GM13976 (cell line): Measurements from ENCODE around the gene COX6A1.

Experiments used
- DNase-seq: peaks from one replicate; pipeline ENCODE4 v3.0.0; 2012; ENCODE audit warnings: low spot score
- CTCF ChIP-seq: IDR thresholded peaks from 2 replicates; pipeline ENCODE4 v1.5.1; 2012; ENCODE audit warnings: borderline replicate concordance, mild to moderate bottlenecking; ENCODE audit not compliant: insufficient read depth; ENCODE audit errors: extremely low read depth, missing control alignments, control extremely low read depth
- in situ Hi-C: fragments of 300-500 bp; cut with MboI; formaldehyde crosslinking; loops from one replicate; pipeline ENCODE4 v1.12.0; 2022; ENCODE audit warnings: low sequenced_read_pairs, mixed read lengths, inconsistent platforms; ENCODE audit not compliant: unreplicated experiment

Gene COX6A1

GRCh38 chr12:120455302-120455701 is 17.4 kb downstream of the COX6A1 start:
- TF ChIP-seq CTCF: no peak
- in situ Hi-C loops: no loop called here
- DNase-seq: no peak

GRCh38 chr12:120457133-120457532 is 19.2 kb downstream of the COX6A1 start:
- DNase-seq: no peak
- TF ChIP-seq CTCF: no peak
- in situ Hi-C loops: no loop called here

GRCh38 chr12:120460157-120460556 is 22.2 kb downstream of the COX6A1 start:
- in situ Hi-C loops: no loop called here
- TF ChIP-seq CTCF: no peak
- DNase-seq: no peak

GRCh38 chr12:120462099-120462640 is 24.3 kb downstream of the COX6A1 start:
- no peak for TF ChIP-seq CTCF
- in situ Hi-C loops: no loop called here

GRCh38 chr12:120463712-120464111 is 25.8 kb downstream of the COX6A1 start:
- DNase-seq: no peak
- in situ Hi-C loops: no loop called here
- TF ChIP-seq CTCF: no peak

More at GRCh38 chr12:120462099-120462640, 24.3 kb downstream of the COX6A1 start:
- no peak for DNase-seq

GRCh38 chr12:120465756-120466155 is 27.8 kb downstream of the COX6A1 start:
- no peak for DNase-seq
- TF ChIP-seq CTCF: no peak
- in situ Hi-C loops: no loop called here
